Stimulated activated CD8-positive, alpha-beta memory T cell treated with anti-CD3 and anti-CD28 coated beads, Interleukin-4, amount 100 ng/mL, for 4 hours (primary cell): Measurements from ENCODE around the gene PNKD.
"Not testable (repeated sequence)": the region's sequence is repeated elsewhere in the genome, so short reads cannot be mapped to it uniquely, and the experiment has no call there.

Source experiments
- DNase-seq, 2 donors: peaks; one replicate each; pipeline ENCODE4 v3.0.0-alpha.2; 2020; ENCODE audit warnings: low read depth in 2 of 2, low spot score in 1 of 2

PNKD gene

DNA sequence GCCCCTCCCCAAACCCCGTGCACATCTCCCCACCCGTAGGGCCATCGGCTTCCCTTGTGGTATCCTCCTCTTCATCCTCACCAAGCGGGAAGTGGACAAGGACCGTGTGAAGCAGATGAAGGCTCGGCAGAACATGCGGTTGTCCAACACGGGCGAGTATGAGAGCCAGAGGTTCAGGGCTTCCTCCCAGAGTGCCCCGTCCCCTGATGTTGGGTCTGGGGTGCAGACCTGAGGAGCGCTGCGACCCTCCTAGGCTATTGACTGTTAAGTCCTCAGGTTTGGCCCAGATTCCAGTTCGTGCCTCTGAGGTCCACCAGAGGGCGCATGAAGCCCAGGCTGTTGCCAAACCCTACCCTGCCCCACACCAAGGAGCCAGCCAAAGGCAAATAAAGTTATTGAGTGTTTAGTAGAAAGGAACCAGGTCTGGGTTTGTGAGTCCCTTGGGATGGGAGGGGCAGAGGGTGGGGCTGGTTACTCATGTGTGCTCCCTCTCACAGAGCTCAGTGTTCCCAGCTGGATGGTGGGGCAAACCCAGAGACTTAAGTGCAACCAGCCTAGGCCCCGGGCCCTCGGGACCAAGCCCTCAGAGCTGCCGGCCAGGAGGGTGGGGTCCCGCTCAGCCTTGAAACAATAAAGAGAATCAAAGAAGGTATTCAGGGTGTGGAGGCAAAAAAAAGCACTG lies 2.4 kb downstream of the PNKD start:
- DNase-seq: peak; percentile 59 to 61

DNA sequence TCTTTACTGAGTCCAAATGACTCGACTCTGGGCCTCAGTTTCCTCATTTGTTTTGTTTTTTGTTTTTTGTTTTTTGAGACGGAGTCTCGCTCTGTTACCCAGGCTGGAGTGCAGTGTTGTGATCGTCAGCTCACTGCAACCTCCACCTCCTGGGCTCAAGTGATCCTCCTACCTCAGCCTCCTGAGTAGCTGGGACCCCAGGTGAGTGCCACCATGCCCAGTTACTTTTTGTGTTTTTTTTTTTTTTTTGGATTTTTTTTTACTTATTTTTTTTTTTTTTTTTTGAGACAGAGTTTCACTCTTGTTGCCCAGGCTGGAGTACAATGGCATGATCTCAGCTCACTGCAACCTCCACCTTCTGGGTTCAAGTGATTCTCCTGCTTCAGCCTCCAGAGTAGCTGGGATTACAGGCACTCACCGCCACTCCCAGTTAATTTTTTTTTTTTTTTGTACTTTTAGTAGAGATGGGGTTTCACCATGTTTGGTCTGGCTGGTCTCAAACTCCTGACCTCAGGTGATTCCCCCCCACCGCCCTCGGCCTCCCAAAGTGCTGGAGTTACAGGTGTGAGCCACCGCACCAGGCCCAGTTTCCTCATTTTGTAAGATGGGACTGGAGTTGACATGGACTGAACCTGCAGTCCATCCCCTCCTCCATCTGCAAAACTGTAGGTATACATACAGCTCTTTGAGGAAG lies 3.0 kb downstream of the PNKD start:
- not testable (repeated sequence) for DNase-seq

DNA sequence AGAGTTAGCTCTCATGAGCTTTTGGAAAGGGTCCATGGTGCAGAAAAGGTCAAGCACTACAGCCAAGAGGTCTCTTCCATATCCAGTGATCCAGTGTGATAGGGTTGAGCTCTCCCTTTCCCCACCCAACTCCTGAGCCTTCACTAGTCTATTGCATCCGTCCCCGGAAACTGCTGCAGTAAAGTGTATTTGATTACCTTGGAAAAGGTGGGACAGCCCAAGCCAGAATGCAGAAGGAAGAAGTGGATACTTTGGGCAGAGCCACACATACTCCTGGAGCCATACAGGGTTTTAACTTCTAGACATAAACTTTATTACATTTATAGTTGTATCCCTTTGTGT lies 3.6 kb downstream of the PNKD start:
- DNase-seq: no peak

DNA sequence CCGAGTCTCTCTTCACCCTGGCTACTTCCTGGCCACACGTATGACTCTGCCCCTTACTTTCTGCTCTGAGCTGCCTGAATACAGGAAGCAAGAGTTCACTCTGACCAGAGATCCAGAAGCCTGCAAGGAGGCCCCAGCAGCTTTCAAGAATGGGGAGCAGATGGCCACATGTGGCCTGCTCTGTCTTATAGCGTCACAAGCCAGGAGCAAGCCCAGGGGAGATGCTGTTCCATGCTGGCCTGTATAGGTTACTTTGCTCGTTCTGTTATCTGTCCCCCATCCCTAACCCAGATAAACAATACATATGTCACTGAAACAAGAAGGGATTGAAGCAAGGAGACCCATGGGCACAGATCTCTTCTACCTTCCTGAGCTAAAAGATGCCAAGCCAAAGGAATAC lies 4.3 kb downstream of the PNKD start:
- DNase-seq: no peak

DNA sequence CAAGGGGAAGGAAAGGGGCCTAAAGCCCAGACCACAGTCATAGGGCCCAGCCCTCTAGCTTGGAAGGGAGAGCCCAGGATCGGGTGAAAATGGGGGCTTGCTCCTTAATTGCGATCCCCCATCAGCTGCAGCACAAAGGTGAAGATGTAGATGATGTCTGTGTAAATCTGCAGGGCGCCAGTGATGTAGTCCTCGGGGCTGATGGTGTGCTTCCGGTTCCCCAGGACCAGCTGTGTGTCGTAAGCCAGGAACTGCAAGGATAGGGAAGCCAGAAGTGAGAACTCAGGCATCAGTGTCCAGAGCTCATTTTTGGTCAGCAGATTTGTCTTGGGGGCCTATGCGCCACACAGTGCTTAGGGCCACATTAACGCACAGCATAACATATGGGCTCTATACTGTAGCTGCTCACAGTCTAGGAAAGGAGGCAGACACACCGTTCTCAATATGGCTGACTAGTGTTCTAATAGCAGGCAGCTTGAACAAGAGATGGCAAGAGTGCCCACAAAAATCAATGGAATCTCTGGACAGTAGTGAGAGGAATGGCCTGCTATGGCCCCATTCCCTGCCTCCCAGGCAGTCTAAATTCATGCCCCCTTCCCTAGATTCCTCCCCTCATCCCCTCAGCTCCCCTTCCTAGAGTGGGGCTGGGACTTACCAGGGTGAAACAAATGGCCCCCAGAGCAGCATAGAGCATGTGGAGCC lies 5.2 kb downstream of the PNKD start:
- no peak for DNase-seq

DNA sequence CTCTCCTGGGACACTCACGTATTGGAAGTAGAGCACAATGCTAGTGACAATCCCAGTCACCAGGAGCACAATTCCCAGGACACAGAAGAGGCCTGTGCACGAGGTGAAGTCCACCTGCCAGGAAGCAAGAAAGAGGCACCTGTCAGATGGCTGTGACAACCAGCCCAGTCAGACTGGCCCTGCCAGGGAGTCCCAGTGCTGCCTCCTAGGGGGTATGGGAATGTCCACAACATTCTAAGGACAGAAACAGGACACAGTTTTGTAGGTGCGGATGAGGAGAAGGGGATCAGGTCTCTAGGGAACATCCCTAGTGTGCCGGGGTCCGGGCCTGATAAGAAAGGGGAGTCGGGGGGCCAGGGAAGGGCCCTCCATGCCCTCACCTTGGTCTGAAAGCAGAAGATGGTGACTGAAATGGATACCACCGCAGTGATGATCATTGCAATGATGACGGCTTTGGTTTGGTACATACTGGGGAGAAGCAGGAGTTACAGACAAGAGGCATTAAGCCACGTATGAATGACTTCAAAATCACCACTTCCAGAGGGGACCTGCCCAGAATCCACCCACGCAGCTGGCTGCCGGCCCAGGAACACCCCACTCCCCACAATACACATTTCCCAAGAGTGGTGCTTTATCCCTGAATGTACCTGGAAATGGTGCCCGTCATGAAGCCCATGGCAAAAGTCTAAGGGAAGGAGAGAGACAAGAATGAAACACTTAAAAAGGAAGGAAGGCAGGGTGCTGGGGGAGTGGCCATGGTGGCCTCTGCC lies 6.9 kb downstream of the PNKD start:
- DNase-seq: no peak

DNA sequence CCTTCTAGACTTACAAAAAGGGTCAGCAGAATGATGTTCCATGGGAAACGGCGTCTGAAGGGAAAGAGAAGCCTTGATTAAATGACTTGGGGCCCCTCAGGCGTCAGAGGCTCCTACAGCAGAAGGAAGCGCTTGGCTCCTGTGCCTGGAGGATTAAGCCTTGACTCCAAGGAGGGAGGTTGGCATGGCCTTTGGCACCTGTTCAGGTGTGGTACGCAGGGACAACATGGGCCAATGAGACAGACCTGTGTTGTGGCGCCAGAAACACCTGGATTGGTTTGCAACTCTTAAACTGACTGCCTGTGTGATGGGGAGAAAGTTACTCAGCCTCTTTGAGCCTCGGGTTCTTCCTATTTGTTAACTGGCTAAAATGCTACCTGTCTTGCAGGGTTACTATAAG lies 7.6 kb downstream of the PNKD start:
- no peak for DNase-seq

DNA sequence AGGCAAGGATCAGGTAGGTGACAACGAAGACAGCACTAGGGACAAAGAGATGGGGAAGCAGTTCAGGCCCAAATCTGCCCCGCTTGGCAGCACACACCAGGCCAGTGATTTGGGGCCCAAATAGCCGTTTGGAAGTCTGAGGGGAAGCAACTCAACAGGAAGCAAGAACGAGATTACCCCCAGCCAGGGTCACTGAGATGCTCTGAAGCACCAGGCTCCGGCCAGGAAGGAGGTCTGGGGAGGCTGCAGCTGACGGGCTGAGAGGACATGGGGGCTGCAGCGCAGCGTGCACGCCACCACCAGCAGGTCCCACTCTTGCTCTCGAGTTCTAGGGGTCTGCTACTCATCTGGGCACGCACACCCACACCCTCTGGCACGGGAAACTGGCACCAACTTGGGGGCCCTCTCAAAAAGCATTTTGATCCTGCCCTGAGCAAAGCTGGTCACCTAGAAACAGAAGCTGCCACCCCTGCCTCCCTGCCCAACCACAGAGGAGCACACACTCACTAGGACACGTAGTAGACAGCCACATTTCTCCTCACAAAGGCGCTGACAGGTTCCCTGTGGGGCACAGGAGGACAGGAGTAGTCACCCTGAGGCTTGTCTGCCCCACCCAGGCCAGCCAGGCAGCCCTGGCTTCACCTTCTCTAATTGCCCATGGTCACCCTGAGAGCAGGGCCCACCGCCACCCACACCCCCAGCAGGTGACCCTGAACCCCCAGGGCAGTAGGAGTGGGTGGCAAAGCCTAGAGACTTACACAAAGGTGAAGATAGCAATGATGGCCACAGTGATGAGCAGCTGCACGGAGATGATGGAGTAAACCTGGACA lies 8.4 kb downstream of the PNKD start:
- DNase-seq: no peak

DNA sequence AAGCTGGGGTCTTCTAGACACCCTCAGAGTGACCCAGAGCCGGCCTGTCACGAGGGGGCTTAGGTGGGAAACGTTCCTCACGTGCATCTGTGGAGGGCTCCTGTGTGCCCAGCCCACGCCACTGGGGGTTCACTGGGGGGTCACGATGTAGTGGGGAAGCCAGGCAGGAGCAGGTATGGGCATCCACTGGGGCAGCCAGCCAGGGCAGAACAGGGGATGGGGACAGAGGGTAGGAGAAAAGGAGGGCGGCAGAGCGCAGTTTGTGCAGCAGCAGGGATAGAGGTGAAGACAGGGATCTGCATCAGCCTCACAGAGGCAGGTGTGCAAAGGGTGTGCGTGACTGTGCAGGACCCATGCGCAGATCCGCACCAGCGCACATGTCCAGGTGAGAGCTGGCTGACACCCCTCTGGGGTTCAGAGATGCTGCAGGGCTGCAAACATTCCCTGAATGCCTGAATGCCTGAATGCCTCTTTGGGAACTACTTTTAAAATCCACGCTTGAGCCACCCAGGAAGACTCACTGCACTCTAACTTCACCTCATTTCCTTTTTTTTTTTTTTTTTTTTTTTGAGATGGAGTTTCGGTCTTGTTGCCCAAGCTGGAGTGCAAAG lies 10.0 kb downstream of the PNKD start:
- DNase-seq: no peak

DNA sequence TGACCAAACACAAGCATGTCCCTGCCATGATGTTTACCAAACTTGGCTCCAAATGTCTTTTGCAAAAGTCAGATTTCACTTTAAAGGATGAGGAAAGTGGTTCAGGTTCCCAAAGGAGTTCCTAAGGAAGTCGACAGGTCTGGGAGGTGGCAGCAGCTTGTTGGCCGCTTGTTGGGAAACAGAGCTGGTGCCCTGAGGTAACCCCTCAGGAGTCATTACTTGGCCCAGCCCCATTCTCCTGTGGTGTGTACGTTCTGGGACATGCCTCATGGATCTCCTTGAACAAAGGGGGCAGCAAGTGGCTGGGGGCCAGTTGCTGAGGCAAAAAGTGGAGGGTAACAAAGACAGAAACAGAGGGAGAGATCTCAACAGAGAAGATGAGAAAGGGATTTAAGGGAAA lies 11.1 kb downstream of the PNKD start:
- no peak for DNase-seq

DNA sequence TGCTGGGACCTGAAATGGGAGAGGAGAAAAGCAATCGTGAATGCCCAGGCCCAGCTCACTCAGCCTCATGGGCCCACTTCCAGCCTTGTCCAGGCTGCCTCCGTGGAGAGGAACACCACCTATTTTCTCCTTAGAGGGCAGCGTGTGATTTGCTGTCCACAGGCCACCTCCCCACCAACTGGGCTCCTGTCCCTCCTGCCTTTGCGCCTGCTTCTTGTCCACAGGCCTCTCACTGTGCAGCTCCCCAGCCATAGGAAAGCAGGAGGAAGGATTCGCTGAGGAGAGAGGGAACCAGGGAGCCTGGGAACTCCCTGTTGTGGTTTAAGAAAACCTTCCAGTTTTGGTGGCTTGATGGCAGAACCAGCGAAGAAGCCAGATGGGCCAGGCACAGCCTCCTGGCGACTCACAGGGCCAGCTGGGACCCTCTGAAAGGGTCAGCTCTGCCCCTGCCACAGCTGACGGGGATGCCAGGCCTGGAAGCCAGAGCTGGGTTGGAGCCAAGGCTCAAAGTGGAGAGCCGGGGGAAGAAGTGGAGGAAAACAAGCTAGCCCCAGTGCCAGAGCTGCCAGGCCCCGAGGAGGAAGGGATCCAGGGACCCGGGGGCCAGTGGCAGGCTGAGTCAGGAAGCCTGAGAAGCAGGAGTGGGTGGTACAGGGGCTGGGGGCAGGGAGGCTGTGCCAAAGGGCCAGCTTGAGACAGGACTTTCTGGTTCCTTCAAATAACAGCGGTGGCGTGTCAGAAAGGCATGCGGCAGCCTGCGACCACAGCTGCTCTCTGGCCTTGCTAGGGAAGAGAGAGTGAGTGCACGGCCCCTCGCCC lies 12.1 kb downstream of the PNKD start:
- no peak for DNase-seq

DNA sequence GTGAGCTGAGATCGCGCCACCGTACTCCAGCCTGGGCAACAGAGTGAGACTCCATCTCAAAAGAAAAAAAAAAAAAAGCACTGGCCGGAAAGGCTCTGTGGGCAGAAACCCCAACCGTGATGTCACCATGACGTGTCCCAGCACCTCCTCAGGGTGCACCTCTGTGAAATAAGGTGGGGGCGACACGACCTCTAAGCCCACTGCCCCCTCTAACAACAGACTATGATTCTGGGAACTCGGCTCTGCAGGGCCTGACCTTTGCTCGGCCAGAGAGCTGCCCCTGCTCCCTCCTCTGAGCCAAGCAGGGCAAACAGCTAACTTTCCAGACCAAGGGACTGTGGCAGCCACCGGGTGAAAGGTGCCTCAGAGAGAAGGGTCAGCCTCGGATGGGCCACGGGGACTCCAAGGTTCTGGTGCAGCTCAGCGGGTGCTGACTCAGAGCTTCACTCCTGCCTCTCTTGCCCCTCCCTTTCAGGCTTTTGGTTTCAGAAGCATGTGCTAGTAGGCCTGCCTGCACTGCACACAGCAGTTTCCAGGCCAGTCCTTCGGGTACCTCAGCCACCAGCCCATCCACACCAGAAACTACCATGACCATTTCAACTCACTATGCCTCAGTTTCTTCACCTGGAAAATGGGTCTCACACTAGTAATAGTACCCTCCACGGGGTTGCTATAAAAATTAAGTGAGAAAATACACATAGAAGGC lies 13.9 kb downstream of the PNKD start:
- DNase-seq: peak in 1 of 2 donors; percentile 51

DNA sequence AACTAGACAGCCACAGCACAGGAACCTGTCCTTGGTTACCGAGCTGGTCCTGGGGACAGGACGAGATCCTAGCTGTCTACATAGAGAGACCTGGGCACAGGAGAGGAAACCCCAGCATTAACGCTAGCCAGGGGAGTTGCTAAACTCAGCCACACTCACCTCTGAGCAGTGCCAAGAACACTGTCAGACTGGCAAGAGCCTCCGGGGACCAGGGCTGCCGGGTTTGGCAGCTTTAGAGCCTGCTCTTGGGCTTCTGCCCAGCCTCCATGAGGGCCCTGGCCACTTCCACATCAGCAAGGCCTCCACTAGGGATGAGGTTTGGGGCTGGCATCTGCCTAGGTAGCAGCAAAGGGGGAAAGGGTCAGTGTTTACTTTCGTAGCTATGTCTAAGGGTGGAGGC lies 15.3 kb downstream of the PNKD start:
- no peak for DNase-seq

DNA sequence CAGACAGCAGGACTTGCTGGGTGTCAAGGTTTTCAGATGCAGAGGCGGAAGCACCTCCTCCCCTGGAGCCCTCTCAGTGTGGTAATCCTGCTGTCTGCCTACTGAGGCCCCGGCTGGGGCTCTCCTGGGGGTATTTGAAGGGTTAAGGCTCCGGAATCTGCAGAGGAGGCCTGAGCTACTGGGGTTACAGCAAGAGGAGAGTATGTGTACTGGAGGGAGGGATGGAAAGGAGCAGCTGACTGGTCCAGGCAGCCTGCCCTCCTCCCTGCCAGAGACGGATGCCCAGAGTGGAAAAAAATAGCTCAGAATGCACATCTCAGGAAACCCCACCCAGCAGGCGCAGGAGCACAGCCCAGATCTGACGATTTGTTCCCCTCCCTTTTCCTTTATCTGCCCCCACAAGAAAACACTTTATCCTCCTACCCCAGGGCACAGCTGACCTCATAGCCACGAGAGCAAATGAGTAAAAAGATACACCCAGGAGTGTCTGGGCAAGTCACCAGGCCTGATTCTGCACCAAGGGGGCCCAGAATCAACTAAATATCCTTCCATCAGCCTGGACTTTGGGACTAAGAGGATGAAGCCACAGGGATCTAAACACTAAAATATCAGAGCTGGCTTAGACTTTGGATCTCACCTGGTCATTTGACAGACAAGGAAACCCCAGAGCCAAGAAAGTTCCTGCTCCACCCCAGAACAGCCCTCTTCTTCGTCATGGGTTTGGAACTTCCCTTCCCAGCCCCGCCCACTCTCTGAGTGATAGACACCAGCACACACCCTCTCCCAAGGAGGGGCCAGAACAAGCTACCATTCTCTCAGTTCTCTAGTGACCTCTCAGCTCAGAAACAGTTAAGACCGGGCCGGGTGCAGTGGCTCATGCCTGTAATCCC lies 16.5 kb downstream of the PNKD start:
- peak; percentile 58 to 71 for DNase-seq

DNA sequence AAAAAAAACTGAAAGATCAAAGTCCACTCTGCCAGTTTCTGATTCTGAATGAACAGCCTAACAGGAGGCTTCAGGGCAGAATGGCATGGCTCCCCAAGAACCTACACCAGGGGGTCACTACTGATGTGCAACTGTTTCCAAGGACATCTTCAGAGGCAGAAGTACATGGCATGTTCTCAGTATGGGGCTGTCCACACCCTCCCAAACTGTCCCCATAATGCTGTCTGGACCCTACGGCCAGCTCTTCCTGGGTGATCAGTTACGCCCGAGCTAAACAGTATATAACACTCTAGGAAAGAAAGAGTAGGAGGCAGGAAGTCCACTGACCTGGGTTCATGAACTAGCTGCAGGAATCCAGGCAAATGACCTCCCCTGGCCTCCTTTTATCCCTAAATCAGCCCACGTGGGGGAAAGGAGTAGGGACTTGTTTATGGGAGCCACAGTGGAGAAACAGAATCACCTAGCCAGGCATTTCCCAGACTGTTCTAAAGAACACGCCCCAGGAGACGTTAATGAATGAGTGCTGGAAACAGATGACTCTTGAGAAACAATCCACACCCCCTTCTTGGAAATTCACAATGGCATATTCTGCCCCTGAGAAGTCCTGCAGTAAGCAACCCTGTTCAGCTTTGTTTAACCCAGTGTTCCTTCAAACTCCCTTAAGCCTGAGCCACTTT lies 19.5 kb downstream of the PNKD start:
- DNase-seq: no peak

DNA sequence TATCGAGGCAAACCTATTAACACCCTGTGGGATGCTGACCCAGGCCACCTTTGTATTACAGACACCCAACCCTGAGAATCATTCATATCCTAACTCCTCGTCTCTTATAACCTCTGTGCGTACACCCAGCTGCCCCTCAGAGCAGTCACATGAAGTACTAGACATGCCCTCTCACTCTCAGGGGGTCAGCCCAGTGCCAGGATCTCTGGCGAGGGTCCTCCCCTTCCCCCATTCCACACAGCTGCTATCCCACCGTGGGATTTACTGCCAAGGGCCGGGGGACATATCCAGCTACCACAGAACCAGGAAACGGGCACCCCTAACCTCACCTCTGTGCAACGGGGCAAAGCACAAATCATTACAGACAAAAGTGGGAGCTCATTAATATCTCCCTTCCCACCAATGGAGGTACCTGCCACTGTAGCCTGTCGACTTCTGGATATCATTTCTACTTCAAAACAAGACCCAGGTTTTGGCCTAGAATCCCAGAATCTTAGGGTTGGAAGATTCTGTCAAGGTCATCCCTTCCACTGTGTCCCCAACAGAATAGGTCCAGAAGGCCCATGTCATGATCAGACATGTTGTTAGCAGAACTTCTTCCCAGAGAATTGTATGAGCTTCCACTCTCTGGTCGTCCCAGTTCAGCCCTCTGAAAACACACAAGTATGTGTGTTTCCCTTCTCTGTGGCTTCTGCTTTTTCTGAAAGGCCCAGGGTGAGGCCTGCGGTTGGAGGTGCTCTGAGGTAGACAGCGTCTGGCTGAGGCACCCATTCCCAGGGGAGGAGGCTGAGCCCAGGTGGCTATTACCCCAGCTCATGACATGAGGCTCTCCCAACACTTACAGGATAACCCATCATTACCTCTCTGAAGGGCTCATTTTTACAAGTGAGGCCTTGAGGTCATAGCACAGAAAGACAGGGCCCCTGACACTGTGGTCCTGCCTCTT lies 20.3 kb downstream of the PNKD start:
- DNase-seq: no peak
